A673 (cell line): Measurements from ENCODE around the gene SCN4B.

Experiments used
- EZH2 ChIP-seq: fragments of 200-600 bp; sonication (generic); IDR thresholded peaks from 2 replicates; pipeline ENCODE4 v1.6.1; 2017; ENCODE audit warnings: borderline replicate concordance, low read depth, mild to moderate bottlenecking, mixed read lengths, antibody characterized with exemption, low read length; ENCODE audit not compliant: poor library complexity, severe bottlenecking
- TF ChIP-seq, protein P1 (sequence below): fragments of 300-800, 200-600 bp; sonication (generic); conservative IDR thresholded peaks from 2 replicates; pipeline ENCODE4 v1.5.1; 2017; ENCODE audit warnings: low read depth, mild to moderate bottlenecking, antibody characterized with exemption, low read length, moderate library complexity, mixed read lengths

DNA sequence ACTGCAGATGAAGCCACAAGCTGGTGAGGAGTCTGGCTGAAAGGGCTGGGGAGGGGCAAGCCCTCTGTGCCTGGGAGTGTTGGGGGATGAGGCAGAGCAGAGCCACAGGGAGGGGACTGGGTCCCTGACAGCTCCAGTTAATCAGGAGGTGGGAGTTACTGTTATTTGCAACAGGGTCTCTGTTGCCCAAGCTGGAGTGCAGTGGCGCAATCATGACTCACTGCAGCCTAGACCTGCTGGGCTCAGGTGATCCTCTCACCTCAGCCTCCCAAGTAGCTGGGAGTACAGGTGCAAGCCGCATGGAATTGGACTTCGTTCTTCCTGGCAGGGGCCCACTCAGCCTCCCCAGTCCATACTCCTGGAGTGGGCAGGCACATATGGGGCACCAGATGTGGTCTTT, 16.1 kb upstream of the SCN4B start:
- TF ChIP-seq, protein P1, sequence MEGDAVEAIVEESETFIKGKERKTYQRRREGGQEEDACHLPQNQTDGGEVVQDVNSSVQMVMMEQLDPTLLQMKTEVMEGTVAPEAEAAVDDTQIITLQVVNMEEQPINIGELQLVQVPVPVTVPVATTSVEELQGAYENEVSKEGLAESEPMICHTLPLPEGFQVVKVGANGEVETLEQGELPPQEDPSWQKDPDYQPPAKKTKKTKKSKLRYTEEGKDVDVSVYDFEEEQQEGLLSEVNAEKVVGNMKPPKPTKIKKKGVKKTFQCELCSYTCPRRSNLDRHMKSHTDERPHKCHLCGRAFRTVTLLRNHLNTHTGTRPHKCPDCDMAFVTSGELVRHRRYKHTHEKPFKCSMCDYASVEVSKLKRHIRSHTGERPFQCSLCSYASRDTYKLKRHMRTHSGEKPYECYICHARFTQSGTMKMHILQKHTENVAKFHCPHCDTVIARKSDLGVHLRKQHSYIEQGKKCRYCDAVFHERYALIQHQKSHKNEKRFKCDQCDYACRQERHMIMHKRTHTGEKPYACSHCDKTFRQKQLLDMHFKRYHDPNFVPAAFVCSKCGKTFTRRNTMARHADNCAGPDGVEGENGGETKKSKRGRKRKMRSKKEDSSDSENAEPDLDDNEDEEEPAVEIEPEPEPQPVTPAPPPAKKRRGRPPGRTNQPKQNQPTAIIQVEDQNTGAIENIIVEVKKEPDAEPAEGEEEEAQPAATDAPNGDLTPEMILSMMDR, result no peak
- TF ChIP-seq EZH2, result no peak
